ENCODE measurements around the gene ULK4.

ULK4 gene

GRCh38 chr3:41223078-41223477 lies 738.8 kb downstream of the ULK4 start:
- no peak for DNase-seq (ENCODE audit: low read depth)
- H3K4me3 ChIP-seq (replicated peaks; ENCODE audit: low read depth, low read length): no peak overlapping the region
- TF ChIP-seq, protein P1, sequence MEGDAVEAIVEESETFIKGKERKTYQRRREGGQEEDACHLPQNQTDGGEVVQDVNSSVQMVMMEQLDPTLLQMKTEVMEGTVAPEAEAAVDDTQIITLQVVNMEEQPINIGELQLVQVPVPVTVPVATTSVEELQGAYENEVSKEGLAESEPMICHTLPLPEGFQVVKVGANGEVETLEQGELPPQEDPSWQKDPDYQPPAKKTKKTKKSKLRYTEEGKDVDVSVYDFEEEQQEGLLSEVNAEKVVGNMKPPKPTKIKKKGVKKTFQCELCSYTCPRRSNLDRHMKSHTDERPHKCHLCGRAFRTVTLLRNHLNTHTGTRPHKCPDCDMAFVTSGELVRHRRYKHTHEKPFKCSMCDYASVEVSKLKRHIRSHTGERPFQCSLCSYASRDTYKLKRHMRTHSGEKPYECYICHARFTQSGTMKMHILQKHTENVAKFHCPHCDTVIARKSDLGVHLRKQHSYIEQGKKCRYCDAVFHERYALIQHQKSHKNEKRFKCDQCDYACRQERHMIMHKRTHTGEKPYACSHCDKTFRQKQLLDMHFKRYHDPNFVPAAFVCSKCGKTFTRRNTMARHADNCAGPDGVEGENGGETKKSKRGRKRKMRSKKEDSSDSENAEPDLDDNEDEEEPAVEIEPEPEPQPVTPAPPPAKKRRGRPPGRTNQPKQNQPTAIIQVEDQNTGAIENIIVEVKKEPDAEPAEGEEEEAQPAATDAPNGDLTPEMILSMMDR (IDR thresholded peaks at IDR 0.05; ENCODE audit: low read length, missing control alignments): no peak

- DNase-seq (ENCODE audit: low read depth): peak; percentile 23
- TF ChIP-seq, protein P1 (IDR thresholded peaks at IDR 0.05; ENCODE audit: low read length, missing control alignments): no peak
- no peak overlapping the region for H3K4me3 ChIP-seq (replicated peaks; ENCODE audit: low read depth, low read length)
Measured at GRCh38 chr3:41222501-41222900, 739.4 kb downstream of the ULK4 start.

DNA sequence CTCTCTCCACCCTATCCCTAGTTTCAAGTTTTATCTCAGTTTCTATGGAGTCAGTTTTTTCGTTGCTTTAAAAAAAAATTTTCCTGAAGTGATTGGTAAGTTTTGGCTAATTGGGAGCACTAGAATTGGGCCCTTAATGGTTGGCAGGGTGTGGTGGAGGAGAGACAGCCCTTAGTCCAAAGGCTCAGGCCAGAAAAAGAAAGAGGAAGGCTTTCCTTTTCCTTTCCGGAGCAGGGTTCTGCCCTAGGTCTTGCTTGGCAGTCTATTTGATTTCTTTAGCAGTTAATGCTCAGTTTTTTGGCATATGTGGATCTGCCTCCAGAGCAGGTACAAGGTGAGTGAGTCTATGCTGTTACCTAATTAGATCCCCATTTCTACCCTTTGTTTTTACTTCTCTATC lies 739.9 kb downstream of the ULK4 start:
- TF ChIP-seq, protein P1 (IDR thresholded peaks at IDR 0.05; ENCODE audit: low read length, missing control alignments): no peak
- H3K4me3 ChIP-seq (replicated peaks; ENCODE audit: low read depth, low read length): no peak overlapping the region
- no peak for DNase-seq (ENCODE audit: low read depth)

GRCh38 chr3:41220906-41221677 lies 740.8 kb downstream of the ULK4 start:
- no peak overlapping the region for H3K4me3 ChIP-seq (replicated peaks; ENCODE audit: low read depth, low read length)
- DNase-seq (ENCODE audit: low read depth): no peak
- TF ChIP-seq, protein P1 (IDR thresholded peaks at IDR 0.05; ENCODE audit: low read length, missing control alignments): no peak

- TF ChIP-seq, protein P1 (IDR thresholded peaks at IDR 0.05; ENCODE audit: low read length, missing control alignments): no peak
- no peak for DNase-seq (ENCODE audit: low read depth)
- no peak overlapping the region for H3K4me3 ChIP-seq (replicated peaks; ENCODE audit: low read depth, low read length)
Measured at GRCh38 chr3:41219424-41219823, 742.5 kb downstream of the ULK4 start.

- TF ChIP-seq, protein P1 (IDR thresholded peaks at IDR 0.05; ENCODE audit: low read length, missing control alignments): no peak
- H3K4me3 ChIP-seq (replicated peaks; ENCODE audit: low read depth, low read length): no peak overlapping the region
- DNase-seq (ENCODE audit: low read depth): no peak
Measured at GRCh38 chr3:41216993-41217392, 744.9 kb downstream of the ULK4 start.

DNA sequence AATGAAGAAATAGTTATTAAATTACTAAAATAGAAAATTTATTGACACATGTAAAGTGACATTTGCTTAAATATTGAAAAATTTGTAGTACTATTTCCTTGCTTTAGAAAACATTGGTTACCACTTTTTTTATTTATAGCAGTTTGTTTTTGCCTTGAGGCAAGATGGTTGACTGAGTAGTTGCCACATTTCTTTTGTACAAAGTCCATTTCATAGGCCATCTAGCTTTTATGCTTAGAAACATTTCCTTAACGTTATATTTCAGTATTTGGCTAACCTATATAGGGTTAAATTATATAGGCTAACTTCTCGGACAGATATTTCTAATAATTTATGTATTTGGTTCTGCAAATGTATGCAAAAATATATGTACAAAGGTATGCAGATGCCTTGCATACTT lies 745.5 kb downstream of the ULK4 start:
- TF ChIP-seq, protein P1 (IDR thresholded peaks at IDR 0.05; ENCODE audit: low read length, missing control alignments): no peak
- DNase-seq (ENCODE audit: low read depth): no peak
- H3K4me3 ChIP-seq (replicated peaks; ENCODE audit: low read depth, low read length): no peak overlapping the region
